HFFc6 (cell line): Measurements from ENCODE around the gene IL17RE. TPM values are rescaled to one million over a fixed set of nuclear protein-coding genes. Genes with fewer than 3 reads are reported as not detected.
"Not testable (repeated sequence)": the region's sequence is repeated elsewhere in the genome, so short reads cannot be mapped to it uniquely, and the experiment has no call there.

Experiments used
- DNase-seq: peaks from one replicate; pipeline ENCODE4 v3.0.0-alpha.2; 2018
- H3K27ac Mint-ChIP-seq: 2 replicates; pipeline ENCODE4 v1.8.0; 2020; ENCODE audit warnings: mild to moderate bottlenecking, mixed read lengths
- H3K27me3 Mint-ChIP-seq: 2 replicates; pipeline ENCODE4 v1.8.0; 2021; ENCODE audit warnings: mild to moderate bottlenecking, moderate library complexity, mixed read lengths; ENCODE audit not compliant: insufficient read depth
- H3K36me3 Mint-ChIP-seq: 2 replicates; pipeline ENCODE4 v1.8.0; 2021; ENCODE audit warnings: low read depth, mixed read lengths
- H3K4me1 Mint-ChIP-seq: 2 replicates; pipeline ENCODE4 v1.8.0; 2020; ENCODE audit warnings: low read depth, mixed read lengths
- H3K4me3 Mint-ChIP-seq: 2 replicates; pipeline ENCODE4 v1.8.0; 2020; ENCODE audit warnings: mild to moderate bottlenecking, moderate library complexity, mixed read lengths
- H3K9me3 Mint-ChIP-seq: 2 replicates; pipeline ENCODE4 v1.8.0; 2020; ENCODE audit warnings: mild to moderate bottlenecking, mixed read lengths
- total RNA-seq, 6 experiments: library from RNA; stranded (reverse); fragmentation: NEBNext Ultra II Directional; extraction: Animal tissue kit (Norgen Biotek cat#: 25700); gene quantifications; 2 replicates in 1 of 6; 3 replicates in 5 of 6; pipeline ENCODE4 v1.2.3, GENCODE V29; 2021
- TF ChIP-seq, protein P1 (sequence below): fragments of 200-600 bp; sonication (generic); IDR thresholded peaks from 2 replicates; pipeline ENCODE4 v1.5.0; 2021; ENCODE audit warnings: antibody characterized with exemption, mild to moderate bottlenecking

Gene IL17RE
- total RNA-seq, 6 experiments from 2014 or later: 0.51 to 0.80 (median 0.65) TPM

DNA sequence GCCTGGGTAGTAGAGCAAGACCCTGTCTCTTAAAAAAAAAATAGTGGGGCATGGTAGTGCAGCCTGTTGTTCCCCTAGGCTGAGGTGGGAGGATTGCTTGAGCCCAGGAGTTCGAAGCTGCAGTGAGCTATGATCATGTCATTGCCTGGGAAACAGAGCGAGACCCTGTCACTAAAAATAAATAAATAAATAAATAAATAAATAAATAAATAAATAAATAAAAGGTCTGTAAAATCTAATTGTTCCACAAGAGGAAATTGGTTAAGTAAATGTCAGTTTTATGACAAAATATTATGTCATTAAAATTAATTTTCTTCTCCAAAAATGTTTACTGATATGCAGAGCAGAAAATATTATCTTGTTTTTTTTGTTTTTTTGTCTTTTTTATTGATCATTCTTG, 36.3 kb downstream of the IL17RE start:
- Mint-ChIP-seq H3K9me3 (no peaks in the 10 kb centered on the region), H3K4me1 (peaks cover 17% of the 10 kb centered on the region), H3K4me3 (no peak overlapping the region), H3K36me3 (peaks cover 4% of the 10 kb centered on the region; the same call in 1 of the 2 replicates), H3K27me3 (no peaks in the 10 kb centered on the region), H3K27ac (no peak overlapping the region)
- TF ChIP-seq, protein P1, sequence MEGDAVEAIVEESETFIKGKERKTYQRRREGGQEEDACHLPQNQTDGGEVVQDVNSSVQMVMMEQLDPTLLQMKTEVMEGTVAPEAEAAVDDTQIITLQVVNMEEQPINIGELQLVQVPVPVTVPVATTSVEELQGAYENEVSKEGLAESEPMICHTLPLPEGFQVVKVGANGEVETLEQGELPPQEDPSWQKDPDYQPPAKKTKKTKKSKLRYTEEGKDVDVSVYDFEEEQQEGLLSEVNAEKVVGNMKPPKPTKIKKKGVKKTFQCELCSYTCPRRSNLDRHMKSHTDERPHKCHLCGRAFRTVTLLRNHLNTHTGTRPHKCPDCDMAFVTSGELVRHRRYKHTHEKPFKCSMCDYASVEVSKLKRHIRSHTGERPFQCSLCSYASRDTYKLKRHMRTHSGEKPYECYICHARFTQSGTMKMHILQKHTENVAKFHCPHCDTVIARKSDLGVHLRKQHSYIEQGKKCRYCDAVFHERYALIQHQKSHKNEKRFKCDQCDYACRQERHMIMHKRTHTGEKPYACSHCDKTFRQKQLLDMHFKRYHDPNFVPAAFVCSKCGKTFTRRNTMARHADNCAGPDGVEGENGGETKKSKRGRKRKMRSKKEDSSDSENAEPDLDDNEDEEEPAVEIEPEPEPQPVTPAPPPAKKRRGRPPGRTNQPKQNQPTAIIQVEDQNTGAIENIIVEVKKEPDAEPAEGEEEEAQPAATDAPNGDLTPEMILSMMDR: no peak
- DNase-seq: no peak

DNA sequence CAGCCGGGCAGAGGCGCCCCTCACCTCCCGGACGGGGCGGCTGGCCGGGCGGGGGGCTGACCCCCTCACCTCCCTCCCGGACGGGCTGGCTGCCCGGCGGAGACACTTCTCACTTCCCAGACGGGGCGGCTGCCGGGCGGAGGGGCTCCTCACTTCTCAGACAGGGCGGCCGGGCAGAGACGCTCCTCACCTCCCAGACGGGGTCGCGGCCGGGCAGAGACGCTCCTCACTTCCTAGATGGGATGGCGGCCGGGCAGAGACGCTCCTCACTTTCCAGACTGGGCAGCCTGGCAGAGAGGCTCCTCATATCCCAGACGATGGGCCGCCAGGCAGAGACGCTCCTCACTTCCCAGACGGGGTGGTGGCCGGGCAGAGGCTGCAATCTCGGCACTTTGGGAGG, 37.3 kb downstream of the IL17RE start:
- not testable (repeated sequence) for H3K27me3 Mint-ChIP-seq

DNA sequence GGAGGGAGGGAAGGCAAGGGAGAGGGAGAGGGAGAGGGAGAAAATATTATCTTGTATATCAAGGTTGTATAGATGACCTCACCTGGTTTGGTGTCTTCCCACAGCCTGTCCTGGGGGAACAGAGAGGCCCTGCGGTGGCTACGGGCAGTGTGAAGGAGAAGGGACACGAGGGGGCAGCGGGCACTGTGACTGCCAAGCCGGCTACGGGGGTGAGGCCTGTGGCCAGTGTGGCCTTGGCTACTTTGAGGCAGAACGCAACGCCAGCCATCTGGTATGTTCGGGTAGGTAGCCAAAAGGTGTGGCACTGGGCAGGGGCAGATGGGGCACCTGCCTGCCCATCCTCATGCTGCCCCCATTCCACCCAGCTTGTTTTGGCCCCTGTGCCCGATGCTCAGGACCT, 38.1 kb downstream of the IL17RE start:
- Mint-ChIP-seq H3K4me1 (peaks cover 4% of the 10 kb centered on the region; the same call in 1 of the 2 replicates), H3K27me3 (no peaks in the 10 kb centered on the region), H3K4me3 (no peak overlapping the region), H3K9me3 (no peaks in the 10 kb centered on the region), H3K36me3 (peaks cover 4% of the 10 kb centered on the region; the same call in 1 of the 2 replicates), H3K27ac (no peak overlapping the region)
- TF ChIP-seq, protein P1: no peak
- no peak for DNase-seq

More for the DNA sequence above, 37.3 kb downstream of the IL17RE start:
- H3K36me3 Mint-ChIP-seq, H3K4me1 Mint-ChIP-seq, DNase-seq, H3K9me3 Mint-ChIP-seq, H3K4me3 Mint-ChIP-seq, H3K27ac Mint-ChIP-seq: not testable (repeated sequence)

DNA sequence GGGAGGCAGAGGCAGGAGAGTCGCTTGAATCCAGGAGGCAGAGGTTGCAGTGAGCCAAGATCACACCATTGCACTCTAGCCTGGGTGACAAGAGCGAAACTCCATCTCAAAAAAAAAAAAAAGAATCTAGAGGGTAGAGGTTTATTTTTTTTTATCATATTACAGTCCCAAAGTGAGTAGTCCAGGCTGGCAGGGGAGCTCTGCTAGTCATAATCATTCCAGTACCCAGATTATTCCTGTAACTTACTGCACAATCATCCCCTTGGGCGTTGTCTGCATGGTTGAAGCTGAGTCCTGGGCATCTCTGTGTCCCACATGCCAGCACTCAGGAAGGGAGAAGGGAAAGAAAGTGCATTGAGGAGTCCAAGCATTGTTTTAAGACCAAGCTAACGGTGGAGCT, 39.5 kb downstream of the IL17RE start:
- TF ChIP-seq, protein P1: no peak
- Mint-ChIP-seq H3K36me3 (peaks cover 4% of the 10 kb centered on the region; the same call in 1 of the 2 replicates), H3K9me3 (no peaks in the 10 kb centered on the region), H3K4me1 (peaks cover 6% of the 10 kb centered on the region; the same call in 1 of the 2 replicates), H3K4me3 (no peak overlapping the region), H3K27ac (no peak overlapping the region), H3K27me3 (no peaks in the 10 kb centered on the region)
- no peak for DNase-seq

DNA sequence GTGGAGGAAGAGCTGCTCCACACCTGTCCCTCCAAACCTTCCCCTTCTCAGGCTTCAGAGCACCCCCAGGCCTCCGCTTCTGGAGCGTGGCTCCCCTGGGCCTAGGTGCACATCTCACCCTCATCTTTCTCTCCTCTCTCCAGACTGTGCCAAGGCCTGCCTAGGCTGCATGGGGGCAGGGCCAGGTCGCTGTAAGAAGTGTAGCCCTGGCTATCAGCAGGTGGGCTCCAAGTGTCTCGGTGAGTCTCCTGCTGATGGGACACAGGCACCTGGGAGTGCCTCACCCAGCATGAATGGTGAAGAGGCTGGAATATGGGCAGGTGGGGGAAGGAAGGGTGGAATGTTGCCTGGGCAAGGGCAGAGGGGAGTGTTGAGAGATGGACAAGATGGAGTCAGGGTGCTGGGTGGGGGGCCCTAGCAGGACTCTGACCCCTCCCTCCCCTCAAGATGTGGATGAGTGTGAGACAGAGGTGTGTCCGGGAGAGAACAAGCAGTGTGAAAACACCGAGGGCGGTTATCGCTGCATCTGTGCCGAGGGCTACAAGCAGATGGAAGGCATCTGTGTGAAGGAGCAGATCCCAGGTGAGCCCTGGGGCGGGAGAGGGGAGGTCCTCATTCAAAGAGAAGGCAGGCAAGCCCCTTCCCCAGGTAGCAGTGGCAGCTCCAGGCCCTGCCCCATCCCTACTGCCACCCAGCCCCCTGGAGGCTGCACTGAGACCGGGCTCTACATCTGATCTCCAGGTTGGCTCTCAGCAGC, 40.5 kb downstream of the IL17RE start:
- TF ChIP-seq, protein P1: no peak
- H3K27ac Mint-ChIP-seq: no peak overlapping the region
- DNase-seq: no peak
- H3K27me3 Mint-ChIP-seq: peaks cover 1% of the 10 kb centered on the region; the same call in 1 of the 2 replicates
- H3K36me3 Mint-ChIP-seq: peaks cover 4% of the 10 kb centered on the region; the same call in 1 of the 2 replicates
- H3K4me1 Mint-ChIP-seq: peaks cover 9% of the 10 kb centered on the region; the same call in 1 of the 2 replicates
- H3K9me3 Mint-ChIP-seq: no peaks in the 10 kb centered on the region
- H3K4me3 Mint-ChIP-seq: no peak overlapping the region

DNA sequence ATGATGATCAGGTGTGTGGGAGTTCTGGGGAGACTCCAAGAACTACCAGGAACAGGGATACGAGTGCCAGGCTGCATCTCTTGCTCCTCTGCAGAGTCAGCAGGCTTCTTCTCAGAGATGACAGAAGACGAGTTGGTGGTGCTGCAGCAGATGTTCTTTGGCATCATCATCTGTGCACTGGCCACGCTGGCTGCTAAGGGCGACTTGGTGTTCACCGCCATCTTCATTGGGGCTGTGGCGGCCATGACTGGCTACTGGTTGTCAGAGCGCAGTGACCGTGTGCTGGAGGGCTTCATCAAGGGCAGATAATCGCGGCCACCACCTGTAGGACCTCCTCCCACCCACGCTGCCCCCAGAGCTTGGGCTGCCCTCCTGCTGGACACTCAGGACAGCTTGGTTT, 41.6 kb downstream of the IL17RE start:
- DNase-seq: no peak
- no peaks in the 10 kb centered on the region for H3K9me3 Mint-ChIP-seq
- peaks cover 1% of the 10 kb centered on the region; the same call in 1 of the 2 replicates for H3K27me3 Mint-ChIP-seq
- TF ChIP-seq, protein P1: no peak
- peaks cover 4% of the 10 kb centered on the region; the same call in 1 of the 2 replicates for H3K36me3 Mint-ChIP-seq
- H3K4me3 Mint-ChIP-seq: no peak overlapping the region
- peaks cover 9% of the 10 kb centered on the region; the same call in 1 of the 2 replicates for H3K4me1 Mint-ChIP-seq
- H3K27ac Mint-ChIP-seq: no peak overlapping the region
